Endothelial cell of umbilical vein (primary cell): ENCODE data around the gene MRPS14.

Experiments used
- CTCF ChIP-seq, 2 donors: IDR thresholded peaks; 1 replicate in 1 of 2; 2 replicates in 1 of 2; pipeline ENCODE4 v1.5.1; 2011; ENCODE audit warnings: low read length in 2 of 2, mild to moderate bottlenecking in 2 of 2, moderate library complexity in 2 of 2, control low read depth in 1 of 2, inconsistent platforms in 1 of 2, low read depth in 1 of 2; ENCODE audit not compliant: insufficient read depth in 1 of 2; ENCODE audit errors: extremely low read depth in 1 of 2
- POLR2A ChIP-seq: IDR thresholded peaks from 2 replicates; pipeline ENCODE4 v1.6.1; 2012; ENCODE audit warnings: low read depth, mild to moderate bottlenecking, control low read depth, low read length

GRCh38 chr1:174963529-174964125, 59.6 kb downstream of the MRPS14 start:
- TF ChIP-seq POLR2A (no peak), CTCF (IDR thresholded peaks at IDR 0.05; ENCODE audit: extremely low read depth in 1 of 2, insufficient read depth in 1 of 2, low read depth in 1 of 2, low read length in 2 of 2) (no peak)
